ENCODE data around the gene IFRD2. TPM values are rescaled to one million over a fixed set of nuclear protein-coding genes. Genes with fewer than 3 reads are reported as not detected.
A peak's percentile ranks its signal among the peaks of the same experiment; 100 is the strongest.

IFRD2 gene
- total and polyA plus RNA-seq, 2 of the 13 experiments (the other 11 are each of a cell fraction or from before 2014, with no cell fraction given), result 32.8 to 96.1 TPM

- TF ChIP-seq HNRNPUL1 (IDR thresholded peaks at IDR 0.05; ENCODE audit: low read depth, low read length) (peak; percentile 60; the same call in 1 of the 2 replicates), YEATS4 (CRISPR knock-in tag; IDR thresholded peaks at IDR 0.05; ENCODE audit: borderline replicate concordance) (peak; percentile 67; the same call in 1 of the 2 replicates), ARID2 (CRISPR knock-in tag; IDR thresholded peaks at IDR 0.05; ENCODE audit: borderline replicate concordance) (no peak), ZFY (CRISPR knock-in tag; IDR thresholded peaks at IDR 0.05) (peak; percentile 71; the same call in 1 of the 2 replicates), JARID2 (CRISPR knock-in tag; IDR thresholded peaks at IDR 0.05; ENCODE audit: insufficient replicate concordance) (peak; percentile 53), ZNF337 (CRISPR knock-in tag; IDR thresholded peaks at IDR 0.05; ENCODE audit: borderline replicate concordance, low read depth) (no peak), ZNF383 (CRISPR knock-in tag; IDR thresholded peaks at IDR 0.05; ENCODE audit: borderline replicate concordance) (no peak), ZNF574 (CRISPR knock-in tag; IDR thresholded peaks at IDR 0.05) (peak; percentile 97), ZNF557 (CRISPR knock-in tag; IDR thresholded peaks at IDR 0.05) (0 out of 2 replicates have a peak, but pooled peaks have one; percentile 62), ZMAT3 (CRISPR knock-in tag; conservative IDR thresholded peaks at IDR 0.05) (0 out of 2 replicates have a peak, but pooled peaks have one; percentile 55), ZNF775 (CRISPR knock-in tag; IDR thresholded peaks at IDR 0.05; ENCODE audit: borderline replicate concordance) (no peak), ZNF333 (CRISPR knock-in tag; IDR thresholded peaks at IDR 0.05; ENCODE audit: borderline replicate concordance) (peak; percentile 2; the same call in 1 of the 2 replicates), CEBPG (CRISPR knock-in tag; IDR thresholded peaks at IDR 0.05) (no peak; the same call in 1 of the 2 replicates), ZNF460 (CRISPR knock-in tag; IDR thresholded peaks at IDR 0.05; ENCODE audit: borderline replicate concordance) (peak; percentile 31; the same call in 1 of the 2 replicates), ZNF350 (CRISPR knock-in tag; IDR thresholded peaks at IDR 0.05; ENCODE audit: borderline replicate concordance, low read depth) (peak; percentile 37; the same call in 1 of the 2 replicates), SRY (CRISPR knock-in tag; IDR thresholded peaks at IDR 0.05) (peak; percentile 71), PAX8 (CRISPR knock-in tag; IDR thresholded peaks at IDR 0.05; ENCODE audit: borderline replicate concordance) (no peak), TFAP4 (IDR thresholded peaks at IDR 0.05; ENCODE audit: borderline replicate concordance, low read depth) (no peak), GRHL1 (CRISPR knock-in tag; conservative IDR thresholded peaks at IDR 0.05) (no peak), ZBTB1 (CRISPR knock-in tag; IDR thresholded peaks at IDR 0.05; ENCODE audit: borderline replicate concordance) (no peak), FOXA3 (CRISPR knock-in tag; IDR thresholded peaks at IDR 0.05) (peak; percentile 51), SALL2 (CRISPR knock-in tag; IDR thresholded peaks at IDR 0.05) (no peak; the same call in 1 of the 2 replicates), RELA (CRISPR knock-in tag; IDR thresholded peaks at IDR 0.05) (peak; percentile 25; the same call in 1 of the 2 replicates)
Measured at GRCh38 chr3:50298836-50299637, 6.8 kb upstream of the IFRD2 start, which contains the start of the genes HYAL3 and NAA80 (continued).

Measured in HepG2 (cell line).